Placental epithelial cell (primary cell): Measurements from ENCODE around the gene CES4A. TPM values are rescaled to one million over a fixed set of nuclear protein-coding genes. Genes with fewer than 3 reads are reported as not detected.

ENCODE experiments used
- small RNA-seq: library from RNA; depleted of rRNA; stranded (forward); fragments of <200 nt; gene quantifications from one replicate; pipeline ENCODE3, GENCODE V24; 2012
- total RNA-seq: library from RNA; depleted of rRNA; stranded (reverse); fragments of >200 nt; gene quantifications from 2 replicates; pipeline ENCODE4 v1.2.3, GENCODE V29; 2012

The CES4A gene
- total RNA-seq, result 3.3 and 10.2 TPM in 2 replicates

DNA sequence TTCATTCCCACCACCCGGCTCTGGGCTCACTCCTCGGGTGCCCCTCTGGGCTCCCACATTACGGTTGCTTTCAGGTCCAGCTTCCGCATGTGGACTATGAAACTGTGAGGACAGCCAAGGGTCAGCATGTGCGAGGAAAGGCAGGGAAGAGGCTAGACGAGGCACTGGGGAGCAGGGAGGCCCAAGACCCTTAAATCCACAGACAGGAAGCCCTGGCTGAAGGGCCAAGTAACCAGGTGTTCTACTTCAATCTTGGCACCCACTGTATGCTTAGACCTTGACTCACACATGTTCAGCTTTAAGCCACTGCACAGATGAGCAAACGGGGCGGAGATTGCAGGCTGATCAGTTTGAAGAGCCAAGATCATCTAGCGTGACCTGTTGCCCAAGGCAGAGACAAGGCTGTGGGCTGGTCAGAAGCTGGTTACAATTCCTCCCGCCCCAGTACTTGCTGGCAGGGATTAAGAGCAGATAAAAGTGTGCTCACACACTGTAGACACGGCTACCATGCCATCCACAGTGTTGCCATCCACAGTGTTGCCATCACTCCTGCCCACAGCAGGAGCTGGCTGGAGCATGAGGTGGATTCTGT, at the start of gene CES4A:
Gene CES4A, plus strand, starts transcription at position 393 of the 592 bp plus-strand sequence. Its CDS starts 184 bp downstream, at position 577.

GRCh38 chr16:66961065-66961744, 27.2 kb upstream of the CES4A start, which contains the start of gene CES3:
Gene CES3 (plus strand): TSS chr16:66961266. CDS start chr16:66961308, 42 bp downstream.

GRCh38 chr16:67028696-67029253, 40.4 kb downstream of the CES4A start, which contains the start of gene CBFB:
Gene CBFB (plus strand): TSS chr16:67029149. CDS start chr16:67029408, 259 bp downstream.

Small RNA genes lying within 50 kb of the gene (small RNA-seq; reads per million reads assigned to genes)
- not detected for gene RN7SL543P

Other genes with a start within 250 kb of the CES4A start
- 127 and 164 TPM in 2 replicates for gene DYNC1LI2, start 237.0 kb upstream of the CES4A start, total RNA-seq
- 0.79 TPM in 1 of 2 replicates, not detected in the other for gene TERB1, start 187.0 kb upstream of the CES4A start, total RNA-seq
- 40.0 and 43.1 TPM in 2 replicates for gene NAE1, start 157.6 kb upstream of the CES4A start, total RNA-seq
- gene CA7, start 144.2 kb upstream of the CES4A start, total RNA-seq, result not detected in 2 replicates
- 5.1 and 6.7 TPM in 2 replicates for gene PDP2, start 108.1 kb upstream of the CES4A start, total RNA-seq
- under 0.01 and 0.11 TPM in 2 replicates for gene CDH16, start 69.7 kb upstream of the CES4A start, total RNA-seq
- 0.39 and 22.0 TPM in 2 replicates for gene RRAD, start 63.1 kb upstream of the CES4A start, total RNA-seq
- 63.2 and 110 TPM in 2 replicates for gene CIAO2B, start 54.2 kb upstream of the CES4A start, total RNA-seq
- gene CES2, start 53.1 kb upstream of the CES4A start, total RNA-seq, result 46.3 and 47.9 TPM in 2 replicates
- gene CES3, start 27.3 kb upstream of the CES4A start, total RNA-seq, result 0.11 and 0.39 TPM in 2 replicates
- gene CBFB, start 40.6 kb downstream of the CES4A start, total RNA-seq, result 46.0 and 56.1 TPM in 2 replicates
- 12.5 and 15.7 TPM in 2 replicates for gene PHAF1, start 121.4 kb downstream of the CES4A start, total RNA-seq
- gene B3GNT9, start 162.4 kb downstream of the CES4A start, total RNA-seq, result 65.5 and 72.2 TPM in 2 replicates
- 20.0 and 26.8 TPM in 2 replicates for gene TRADD, start 171.3 kb downstream of the CES4A start, total RNA-seq
- gene FBXL8, start 171.4 kb downstream of the CES4A start, total RNA-seq, result 23.7 and 40.8 TPM in 2 replicates
- 4.8 and 21.2 TPM in 2 replicates for gene HSF4, start 176.2 kb downstream of the CES4A start, total RNA-seq
- gene NOL3, start 181.9 kb downstream of the CES4A start, total RNA-seq, result 21.7 and 38.1 TPM in 2 replicates
- gene MATCAP1, start 195.4 kb downstream of the CES4A start, total RNA-seq, result 11.1 and 21.2 TPM in 2 replicates
- not detected in 2 replicates for gene EXOC3L1, start 201.5 kb downstream of the CES4A start, total RNA-seq
- 42.4 and 76.9 TPM in 2 replicates for gene E2F4, start 203.6 kb downstream of the CES4A start, total RNA-seq
- 42.8 and 57.2 TPM in 2 replicates for gene ELMO3, start 210.5 kb downstream of the CES4A start, total RNA-seq
- gene TMEM208, start 238.5 kb downstream of the CES4A start, total RNA-seq, result 28.7 and 36.4 TPM in 2 replicates